Liver (tissue), 3 donors: Measurements from ENCODE around the gene CPNE5.

Experiments
- EGR1 ChIP-seq, 2 donors: IDR thresholded peaks; 2 replicates each; pipeline ENCODE4 v1.6.1; 2016 to 2018; ENCODE audit warnings: antibody characterized with exemption in 2 of 2, low read depth in 2 of 2
- FOXA1 ChIP-seq: IDR thresholded peaks from 2 replicates; pipeline ENCODE4 v1.6.1; 2016; ENCODE audit warnings: antibody characterized with exemption
- GABPA ChIP-seq, 2 donors: IDR thresholded peaks in 1 of 2; conservative IDR thresholded peaks in 1 of 2; 2 replicates each; pipeline ENCODE4 v1.6.1; 2016; ENCODE audit warnings: antibody characterized with exemption in 2 of 2, mild to moderate bottlenecking in 1 of 2, moderate library complexity in 1 of 2
- JUND ChIP-seq, 2 donors: IDR thresholded peaks; 2 replicates each; pipeline ENCODE4 v1.6.1; 2016; ENCODE audit warnings: antibody characterized with exemption in 2 of 2
- RAD21 ChIP-seq, 2 donors: IDR thresholded peaks; 2 replicates each; pipeline ENCODE4 v1.6.1; 2016; ENCODE audit warnings: antibody characterized with exemption in 2 of 2, mild to moderate bottlenecking in 2 of 2
- SP1 ChIP-seq: IDR thresholded peaks from 2 replicates; pipeline ENCODE4 v1.6.1; 2018; ENCODE audit warnings: antibody characterized with exemption, mild to moderate bottlenecking
- TAF1 ChIP-seq: conservative IDR thresholded peaks from 2 replicates; pipeline ENCODE4 v1.6.1; 2016; ENCODE audit warnings: antibody characterized with exemption, mild to moderate bottlenecking
- TF ChIP-seq, protein P1 (sequence below): fragments of 150-350 bp; IDR thresholded peaks from 2 replicates; pipeline ENCODE4 v1.5.1; 2017; ENCODE audit warnings: improper control_type of control experiment, low read depth, low read length; ENCODE audit not compliant: missing input control
- TF ChIP-seq, protein P2 (sequence below): IDR thresholded peaks from 2 replicates; pipeline ENCODE4 v1.6.1; 2016; ENCODE audit warnings: antibody characterized with exemption
- TF ChIP-seq, protein P3 (sequence below): IDR thresholded peaks from 2 replicates; pipeline ENCODE4 v1.6.1; 2016; ENCODE audit warnings: antibody characterized with exemption
- donor health status: healthy.
- donor health status: healthy.

DNA sequence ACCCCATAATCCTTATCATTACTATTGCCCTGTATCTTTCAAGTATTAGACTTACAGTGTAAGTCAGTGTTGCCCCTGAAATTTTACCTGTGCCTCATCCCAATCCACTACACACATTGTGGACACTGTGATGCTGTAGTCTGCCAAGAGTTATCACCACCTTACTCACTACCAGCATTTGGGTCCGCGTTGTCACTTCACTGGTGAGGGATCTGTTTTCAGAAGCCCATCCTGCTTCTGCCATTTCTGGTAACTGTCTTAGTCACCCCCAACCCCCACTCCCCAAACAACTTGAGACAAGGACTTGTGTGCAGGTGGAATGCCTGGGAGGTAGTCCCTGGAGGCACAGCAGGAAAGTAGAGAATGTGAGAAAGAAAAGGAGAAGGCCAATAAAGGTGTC, 147.6 kb downstream of the CPNE5 start:
- TF ChIP-seq EGR1 (IDR thresholded peaks at IDR 0.05; ENCODE audit: low read depth in 2 of 2): no peak
- TF ChIP-seq FOXA1: no peak
- TF ChIP-seq, protein P1, sequence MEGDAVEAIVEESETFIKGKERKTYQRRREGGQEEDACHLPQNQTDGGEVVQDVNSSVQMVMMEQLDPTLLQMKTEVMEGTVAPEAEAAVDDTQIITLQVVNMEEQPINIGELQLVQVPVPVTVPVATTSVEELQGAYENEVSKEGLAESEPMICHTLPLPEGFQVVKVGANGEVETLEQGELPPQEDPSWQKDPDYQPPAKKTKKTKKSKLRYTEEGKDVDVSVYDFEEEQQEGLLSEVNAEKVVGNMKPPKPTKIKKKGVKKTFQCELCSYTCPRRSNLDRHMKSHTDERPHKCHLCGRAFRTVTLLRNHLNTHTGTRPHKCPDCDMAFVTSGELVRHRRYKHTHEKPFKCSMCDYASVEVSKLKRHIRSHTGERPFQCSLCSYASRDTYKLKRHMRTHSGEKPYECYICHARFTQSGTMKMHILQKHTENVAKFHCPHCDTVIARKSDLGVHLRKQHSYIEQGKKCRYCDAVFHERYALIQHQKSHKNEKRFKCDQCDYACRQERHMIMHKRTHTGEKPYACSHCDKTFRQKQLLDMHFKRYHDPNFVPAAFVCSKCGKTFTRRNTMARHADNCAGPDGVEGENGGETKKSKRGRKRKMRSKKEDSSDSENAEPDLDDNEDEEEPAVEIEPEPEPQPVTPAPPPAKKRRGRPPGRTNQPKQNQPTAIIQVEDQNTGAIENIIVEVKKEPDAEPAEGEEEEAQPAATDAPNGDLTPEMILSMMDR: no peak
- TF ChIP-seq, protein P2, sequence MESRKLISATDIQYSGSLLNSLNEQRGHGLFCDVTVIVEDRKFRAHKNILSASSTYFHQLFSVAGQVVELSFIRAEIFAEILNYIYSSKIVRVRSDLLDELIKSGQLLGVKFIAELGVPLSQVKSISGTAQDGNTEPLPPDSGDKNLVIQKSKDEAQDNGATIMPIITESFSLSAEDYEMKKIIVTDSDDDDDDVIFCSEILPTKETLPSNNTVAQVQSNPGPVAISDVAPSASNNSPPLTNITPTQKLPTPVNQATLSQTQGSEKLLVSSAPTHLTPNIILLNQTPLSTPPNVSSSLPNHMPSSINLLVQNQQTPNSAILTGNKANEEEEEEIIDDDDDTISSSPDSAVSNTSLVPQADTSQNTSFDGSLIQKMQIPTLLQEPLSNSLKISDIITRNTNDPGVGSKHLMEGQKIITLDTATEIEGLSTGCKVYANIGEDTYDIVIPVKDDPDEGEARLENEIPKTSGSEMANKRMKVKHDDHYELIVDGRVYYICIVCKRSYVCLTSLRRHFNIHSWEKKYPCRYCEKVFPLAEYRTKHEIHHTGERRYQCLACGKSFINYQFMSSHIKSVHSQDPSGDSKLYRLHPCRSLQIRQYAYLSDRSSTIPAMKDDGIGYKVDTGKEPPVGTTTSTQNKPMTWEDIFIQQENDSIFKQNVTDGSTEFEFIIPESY: no peak
- no peak for TF ChIP-seq SP1
- TF ChIP-seq, protein P3, sequence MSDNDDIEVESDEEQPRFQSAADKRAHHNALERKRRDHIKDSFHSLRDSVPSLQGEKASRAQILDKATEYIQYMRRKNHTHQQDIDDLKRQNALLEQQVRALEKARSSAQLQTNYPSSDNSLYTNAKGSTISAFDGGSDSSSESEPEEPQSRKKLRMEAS: no peak
- no peak for TF ChIP-seq TAF1
- TF ChIP-seq JUND (IDR thresholded peaks at IDR 0.05): no peak
- no peak for TF ChIP-seq GABPA (IDR thresholded peaks at IDR 0.05 in 1 of 2, conservative IDR thresholded peaks at IDR 0.05 in 1 of 2)
- no peak for TF ChIP-seq RAD21 (IDR thresholded peaks at IDR 0.05)
